KG1 (cell line): ENCODE measurements around the gene ZFAND3.

Source experiments
- DNase-seq: peaks from one replicate; lab custom pipeline; 2025; lab: John Stamatoyannopoulos, UW

Gene ZFAND3

DNA sequence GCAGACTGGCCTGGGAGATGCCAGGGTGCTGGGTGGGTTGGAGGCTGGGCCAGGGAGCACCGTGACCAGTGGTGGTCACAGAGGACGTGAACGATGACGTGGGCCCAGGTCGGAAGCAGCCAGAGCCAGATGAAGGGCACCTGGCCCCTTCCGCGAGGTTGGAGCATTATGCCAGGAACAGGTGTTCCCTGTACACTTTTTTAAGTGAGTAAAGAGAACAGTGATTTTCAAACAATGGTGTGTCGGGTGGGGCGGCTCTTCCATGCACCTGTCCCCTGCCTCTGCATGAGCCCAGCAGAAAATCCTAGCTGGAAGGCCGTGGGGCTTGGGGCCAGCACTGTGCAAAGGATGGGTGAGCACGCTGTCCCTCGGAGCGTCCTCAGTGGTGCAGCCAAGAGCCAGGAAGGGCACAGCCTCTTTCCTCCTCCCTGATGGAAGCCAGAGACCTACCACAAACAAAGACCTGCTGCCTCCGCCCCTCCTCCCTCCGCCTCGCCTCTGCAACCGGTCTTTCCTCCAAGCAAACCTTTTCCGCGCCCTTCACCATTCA lies 350.5 kb downstream of the ZFAND3 start:
- no peak for DNase-seq

DNA sequence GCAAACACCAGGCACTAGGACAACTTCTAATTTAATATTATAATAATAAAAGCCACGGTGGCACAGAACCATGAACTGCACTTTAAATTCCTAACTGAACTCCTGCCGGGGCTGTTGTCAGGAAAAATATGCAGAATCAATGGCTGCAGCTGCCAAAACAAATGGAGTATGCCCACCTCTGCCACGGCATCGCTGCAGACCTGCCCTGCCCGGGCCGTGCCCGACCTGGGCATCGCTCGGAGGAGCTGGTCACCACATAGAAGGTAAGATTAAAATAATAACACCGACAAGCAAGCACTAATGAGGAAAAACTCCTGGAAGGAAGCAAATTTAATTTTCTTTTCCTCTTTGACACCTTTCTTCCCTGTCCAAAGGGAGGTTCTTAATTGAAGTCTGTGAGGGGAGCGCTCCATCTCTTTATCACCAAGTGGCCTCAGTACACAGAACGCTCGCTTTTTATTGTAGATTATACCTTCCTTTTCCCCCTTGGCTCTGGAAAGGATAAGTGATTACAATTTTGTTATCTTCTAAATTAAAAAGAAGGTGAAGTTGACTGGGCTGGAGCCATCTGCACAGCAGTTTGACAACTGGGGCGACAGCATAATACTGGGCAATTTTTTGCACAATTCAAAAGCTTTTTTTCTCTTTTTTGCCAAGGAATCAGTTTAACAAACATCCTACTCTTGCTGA lies 351.3 kb downstream of the ZFAND3 start:
- no peak for DNase-seq

DNA sequence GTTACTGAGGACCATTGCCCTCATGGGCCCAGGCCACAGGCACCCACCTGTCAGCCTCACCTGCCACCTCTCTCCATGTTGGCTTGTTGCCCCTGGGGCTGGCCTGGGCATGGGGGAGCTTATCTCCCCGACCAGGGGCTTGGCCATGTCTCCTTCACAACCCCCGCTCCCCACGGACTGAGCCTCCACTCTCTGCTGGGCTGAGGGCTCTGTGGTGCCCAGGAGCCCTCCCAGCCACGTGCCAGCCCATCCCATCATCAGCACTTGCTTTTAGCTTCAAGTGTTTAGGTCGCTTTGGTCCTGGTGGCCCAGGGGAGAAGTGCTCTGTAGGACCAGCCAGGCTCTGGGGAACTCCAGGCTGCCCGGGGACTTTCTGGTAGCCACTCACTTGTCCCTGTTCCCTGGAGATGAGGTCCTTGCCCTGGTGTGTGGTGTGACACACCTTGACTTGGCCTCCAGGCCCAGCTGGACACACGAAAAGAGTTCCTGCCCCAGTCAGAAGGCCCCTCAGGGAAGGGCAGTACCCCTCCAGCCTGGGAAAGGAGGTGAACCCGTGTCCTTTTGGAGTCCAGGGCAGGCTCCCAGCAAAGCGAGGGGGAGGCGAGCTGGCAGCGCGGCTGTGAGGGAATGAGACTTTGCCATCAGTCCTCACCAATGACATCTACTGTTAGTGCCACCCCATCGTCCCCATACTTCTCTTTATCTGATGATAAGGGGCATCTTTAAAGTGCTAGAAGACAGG lies 352.6 kb downstream of the ZFAND3 start:
- no peak for DNase-seq

DNA sequence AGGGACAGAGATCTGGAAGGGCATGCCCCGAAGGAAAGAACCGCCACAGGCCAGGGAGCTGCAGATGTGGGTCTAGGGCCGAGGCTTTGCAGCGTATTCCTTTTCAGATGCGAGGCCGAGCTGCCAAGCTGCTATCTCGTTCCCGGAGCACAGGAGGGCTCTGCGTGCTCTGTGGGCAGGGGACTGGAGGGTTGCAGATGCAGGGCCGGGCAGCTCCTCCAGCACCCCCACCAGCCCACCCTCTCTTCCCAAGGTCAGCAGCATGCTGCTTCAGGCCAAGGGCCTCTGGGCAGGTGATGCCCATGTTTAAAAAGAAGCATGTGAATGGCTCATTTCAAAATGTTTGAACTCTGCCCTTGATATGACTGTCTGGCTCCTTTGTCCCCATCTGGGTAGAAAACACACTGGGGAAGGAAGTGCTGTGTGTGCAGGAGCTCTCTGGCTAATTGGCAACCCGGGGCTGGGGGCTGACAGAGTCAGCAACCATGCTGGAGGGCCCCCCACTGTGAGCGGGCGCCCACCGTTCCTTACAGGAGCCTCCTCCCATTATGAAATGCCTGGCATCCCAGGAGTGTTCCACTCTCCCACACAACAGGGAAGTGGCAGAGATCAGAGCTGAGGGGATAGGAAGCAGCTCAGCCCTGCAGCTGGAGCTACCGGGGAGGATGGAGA lies 353.3 kb downstream of the ZFAND3 start:
- DNase-seq: no peak

DNA sequence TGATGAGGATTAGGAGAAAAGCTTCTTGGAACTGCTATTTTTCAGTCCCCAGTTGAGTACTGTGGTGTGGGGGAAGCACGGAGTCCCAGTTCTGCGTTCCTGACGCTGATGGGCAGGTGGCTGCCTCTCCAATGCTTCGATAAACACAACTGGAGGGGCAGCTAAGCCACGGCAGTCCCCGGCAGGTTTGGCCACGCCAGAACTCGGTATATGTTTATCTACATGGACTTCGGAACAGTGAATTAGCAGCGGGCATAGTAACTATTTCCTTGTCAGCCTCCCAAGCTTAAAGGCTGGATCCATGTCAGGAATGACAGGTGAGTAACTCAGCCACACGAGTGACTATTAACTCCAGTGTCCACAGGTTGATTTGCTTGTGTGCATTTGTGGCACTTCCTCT lies 354.4 kb downstream of the ZFAND3 start:
- DNase-seq: no peak

DNA sequence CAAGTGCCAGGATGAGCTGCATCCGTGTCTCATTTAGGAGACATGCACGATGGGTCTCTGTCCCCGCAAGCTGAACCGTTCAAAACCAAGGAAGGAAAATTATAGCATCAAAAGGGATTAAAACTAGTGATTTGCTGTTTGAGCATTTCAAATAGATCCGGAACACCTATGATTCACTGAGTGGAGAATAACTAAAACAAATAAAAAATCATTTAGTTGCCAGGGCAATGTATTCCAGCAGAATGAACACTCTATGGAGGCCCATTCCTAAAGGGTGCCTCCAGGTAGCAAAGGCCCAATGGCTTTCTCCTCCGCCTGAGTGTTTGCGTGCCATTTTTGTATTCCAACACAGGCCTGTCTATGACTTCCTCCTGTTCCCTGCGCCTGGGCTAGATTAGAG lies 354.8 kb downstream of the ZFAND3 start:
- DNase-seq: no peak

DNA sequence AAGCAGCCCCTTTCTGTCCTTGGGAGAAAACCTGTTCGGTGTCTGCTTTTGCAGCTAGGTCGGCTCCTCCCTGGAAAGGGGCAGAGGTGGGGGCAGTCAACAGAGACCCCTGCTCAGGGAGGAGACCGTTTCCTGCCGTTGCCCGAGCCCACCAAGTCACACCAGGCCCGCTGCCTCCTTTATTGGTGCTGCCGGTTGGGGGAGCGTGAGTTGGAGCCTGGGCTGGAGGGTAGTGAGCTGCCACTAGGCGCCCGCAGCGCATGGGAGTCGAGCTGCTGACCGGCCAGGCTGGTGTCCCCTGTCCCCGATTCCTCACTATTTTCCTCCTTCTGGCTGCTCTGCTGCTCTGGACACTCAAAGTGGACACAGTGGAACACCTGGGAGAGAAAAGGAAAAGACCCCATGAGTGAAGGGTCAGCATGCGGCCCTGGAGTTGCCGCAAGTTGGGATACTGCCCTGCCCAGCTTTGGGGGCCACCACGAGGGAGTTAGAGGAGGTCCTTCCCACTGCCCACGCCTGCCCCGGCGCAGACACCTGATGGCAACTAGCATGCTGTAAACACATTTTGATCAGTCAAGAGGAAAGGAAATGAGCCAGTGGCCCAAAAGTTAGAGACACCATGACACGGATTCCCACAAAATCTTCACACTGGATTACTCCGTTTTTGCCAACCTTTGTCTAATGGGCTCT lies 355.4 kb downstream of the ZFAND3 start:
- DNase-seq: no peak

DNA sequence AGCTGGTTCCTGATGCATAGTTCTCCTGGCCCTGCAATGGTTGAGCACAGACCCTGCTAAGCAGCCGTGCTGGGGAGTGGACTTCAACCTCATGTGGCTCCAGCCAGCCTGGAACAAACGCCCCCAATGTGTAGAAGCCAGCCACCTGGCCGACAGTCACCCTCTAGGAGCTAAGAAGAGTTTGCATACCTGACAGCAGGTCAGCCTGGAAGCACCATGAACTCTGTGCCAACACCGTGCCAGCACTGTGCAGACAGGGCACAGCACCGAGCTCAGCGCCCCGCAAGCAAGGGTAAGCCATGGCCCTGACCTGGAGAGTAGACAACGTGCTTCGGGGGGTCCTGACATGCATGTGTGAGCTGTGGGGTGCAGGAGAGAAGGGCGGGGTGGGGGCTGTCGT lies 356.3 kb downstream of the ZFAND3 start:
- DNase-seq: no peak

DNA sequence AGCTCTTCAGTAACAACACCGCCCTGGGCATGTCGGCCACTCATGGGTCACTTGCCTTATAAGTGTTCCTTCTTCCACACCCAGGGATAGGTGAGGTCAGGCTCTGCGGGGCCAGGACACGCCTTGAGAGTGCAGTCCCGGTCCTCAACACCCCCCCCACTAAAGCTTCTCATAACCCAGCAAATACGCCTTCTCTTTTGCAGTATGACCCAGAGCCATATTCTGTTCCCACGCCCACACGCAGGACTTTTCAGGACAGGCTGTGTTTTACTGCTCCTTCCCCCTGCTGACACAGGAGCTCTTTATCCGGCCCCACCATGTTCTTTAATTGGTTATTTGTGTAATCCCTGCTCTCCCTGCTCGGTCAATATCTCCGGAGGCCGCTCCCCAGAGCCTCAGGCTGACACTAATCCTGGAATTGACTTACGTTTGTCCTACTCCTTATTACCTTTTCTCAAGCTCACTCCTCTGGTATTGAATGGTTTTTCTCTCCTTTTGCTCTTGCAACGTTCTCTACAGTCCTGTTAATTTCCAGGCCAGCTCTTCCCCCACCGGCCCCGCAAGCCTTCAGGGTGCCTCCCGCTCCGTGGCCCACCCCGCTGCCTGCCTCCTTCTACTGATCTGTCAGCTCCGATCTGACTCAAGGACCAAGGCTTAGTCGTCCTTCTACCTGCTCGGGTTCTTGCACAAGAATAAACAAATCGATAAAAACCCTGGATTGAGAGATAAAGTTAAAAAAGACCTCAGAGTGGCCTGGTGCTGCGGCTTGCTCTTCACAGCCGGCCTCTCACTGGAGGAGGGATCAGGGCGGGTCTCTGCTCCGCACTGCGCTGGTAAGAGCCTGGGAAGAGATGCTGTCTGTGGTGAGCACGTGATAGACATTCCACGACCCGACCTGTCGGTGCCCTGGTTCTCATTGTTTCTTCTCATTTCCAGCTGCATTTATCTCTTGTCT lies 357.5 kb downstream of the ZFAND3 start:
- no peak for DNase-seq

DNA sequence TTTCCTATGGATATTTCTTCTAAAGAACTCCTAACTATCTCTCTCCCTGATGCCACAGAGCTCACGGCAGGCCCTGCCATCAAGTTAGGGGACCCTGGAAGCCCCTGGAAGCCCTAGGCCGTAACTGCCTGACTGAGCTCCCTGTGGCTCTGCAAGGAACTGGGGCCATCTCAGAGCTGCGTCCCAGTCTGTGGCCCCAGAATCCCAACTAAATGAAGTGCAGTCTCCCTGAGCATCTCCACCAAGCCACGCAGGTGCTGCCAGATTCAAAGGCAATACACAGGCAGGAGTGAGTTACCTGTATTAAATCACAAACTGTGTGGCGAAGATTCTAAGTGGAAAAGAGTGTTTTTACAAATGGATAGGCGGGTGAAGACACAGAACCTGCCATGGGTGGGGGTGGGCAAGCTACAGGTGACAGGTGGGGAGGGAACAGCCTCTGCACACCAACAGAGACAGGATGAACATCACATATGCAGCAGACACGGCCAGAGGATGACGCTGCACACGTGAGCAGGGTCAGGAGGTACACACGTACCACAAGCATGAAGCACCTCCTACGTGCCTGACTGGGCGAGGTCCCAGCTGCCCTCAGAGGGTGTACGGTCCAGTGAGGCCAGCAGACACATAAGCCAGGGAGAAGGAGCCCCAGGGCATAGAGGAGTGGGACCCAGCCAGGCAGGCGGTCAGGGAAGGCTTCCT lies 358.5 kb downstream of the ZFAND3 start:
- DNase-seq: no peak

DNA sequence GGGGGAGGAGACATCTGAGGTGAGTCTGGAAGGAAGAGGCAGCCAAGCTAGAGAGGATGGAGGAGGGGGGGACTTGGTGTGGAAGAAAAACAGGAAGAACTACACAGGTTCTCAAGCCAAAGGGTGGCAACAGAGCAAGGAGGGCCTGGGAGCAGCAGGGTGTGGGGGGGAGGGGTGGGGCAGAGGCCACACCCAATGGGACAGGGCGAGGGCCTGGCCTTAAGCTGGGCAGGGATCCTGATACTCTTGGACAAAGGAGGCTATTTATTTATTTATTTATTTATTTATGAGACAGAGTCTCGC lies 359.0 kb downstream of the ZFAND3 start:
- no peak for DNase-seq

DNA sequence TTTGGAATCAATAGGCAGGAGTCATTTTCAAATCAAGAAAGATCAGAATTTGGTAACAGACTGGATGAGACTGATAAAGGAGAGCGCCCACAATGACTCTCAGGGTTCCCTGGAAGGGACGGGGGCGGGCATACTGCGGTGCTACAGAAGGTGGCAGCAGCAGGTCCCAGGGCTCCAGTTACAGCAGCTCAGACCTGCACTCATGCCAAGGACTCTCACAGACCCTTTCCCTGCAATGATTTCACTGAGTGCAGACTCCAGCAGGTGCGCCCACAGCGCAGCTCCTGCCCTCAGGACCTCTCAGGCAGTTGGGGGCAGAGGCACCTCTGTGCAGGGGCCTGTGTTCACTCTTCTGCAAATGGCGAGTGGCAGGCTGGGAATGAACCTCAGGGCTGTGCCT lies 359.8 kb downstream of the ZFAND3 start:
- DNase-seq: no peak

DNA sequence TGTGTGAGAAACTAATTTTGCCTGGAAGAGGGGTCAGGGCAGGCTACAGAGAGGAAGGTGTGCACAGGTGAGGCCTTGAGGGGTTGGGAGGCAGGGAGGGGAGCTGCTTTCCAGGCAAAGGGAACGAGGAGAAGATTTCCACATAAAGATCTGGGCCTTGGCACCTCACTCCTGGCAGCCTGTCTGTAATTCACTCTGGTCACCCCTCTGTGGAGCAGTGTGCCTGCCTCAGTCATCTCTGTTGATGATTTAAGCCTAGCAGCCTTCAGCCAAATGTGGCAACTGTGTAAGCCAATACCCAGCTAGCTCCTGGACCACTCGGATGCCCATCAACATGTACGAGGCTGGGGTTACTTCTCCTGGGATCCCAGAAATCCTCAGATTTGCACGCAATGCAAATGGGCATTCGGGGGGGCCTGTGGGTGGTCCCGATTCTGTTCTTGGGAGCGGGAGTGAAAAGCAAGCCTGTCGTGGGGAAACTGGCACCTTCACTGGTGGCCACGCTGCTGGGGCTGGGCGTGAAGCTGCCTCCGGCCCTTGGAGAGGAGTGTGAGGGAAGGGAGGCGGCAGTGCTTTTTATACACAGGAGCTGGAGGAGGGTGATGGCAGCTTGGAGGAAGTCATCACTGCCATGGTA lies 360.4 kb downstream of the ZFAND3 start:
- no peak for DNase-seq

DNA sequence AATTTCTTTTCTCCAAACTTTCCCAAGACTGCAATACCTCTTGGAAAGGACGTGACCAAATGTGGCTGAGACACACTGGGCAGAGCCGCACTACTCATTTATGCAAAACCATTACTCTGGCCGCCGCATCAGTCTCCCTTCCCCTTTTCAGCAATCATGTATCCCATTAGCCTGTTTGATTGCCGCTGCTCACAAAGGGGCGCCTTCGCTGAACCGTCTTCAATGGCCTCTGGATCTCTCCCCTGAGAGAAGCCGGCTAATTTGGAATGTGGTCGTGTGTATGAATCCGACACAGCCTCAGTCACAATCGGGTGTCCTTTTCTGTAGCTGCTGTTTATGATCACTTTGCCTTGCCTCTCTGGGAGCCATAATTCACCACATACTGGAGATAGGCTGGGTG lies 361.1 kb downstream of the ZFAND3 start:
- no peak for DNase-seq

DNA sequence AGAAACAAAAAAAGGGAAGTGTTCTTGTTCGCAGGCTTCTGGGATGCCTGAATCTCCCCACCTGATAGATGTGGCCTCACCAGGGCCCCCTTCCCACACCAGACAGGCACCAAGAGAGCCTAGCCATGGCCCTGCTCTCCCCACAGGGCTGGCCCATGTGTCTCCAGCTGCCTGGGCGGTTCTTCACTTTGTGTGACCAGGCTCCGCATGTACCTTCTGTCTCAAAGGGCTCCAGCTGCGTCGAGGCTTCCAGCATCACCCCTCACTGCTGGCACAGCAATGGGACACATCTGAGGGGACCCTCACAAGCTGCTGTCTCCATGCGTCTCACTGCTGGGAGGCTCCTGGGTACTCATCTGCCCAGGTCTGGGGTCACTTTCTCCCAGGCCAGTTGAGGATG lies 362.9 kb downstream of the ZFAND3 start:
- no peak for DNase-seq

DNA sequence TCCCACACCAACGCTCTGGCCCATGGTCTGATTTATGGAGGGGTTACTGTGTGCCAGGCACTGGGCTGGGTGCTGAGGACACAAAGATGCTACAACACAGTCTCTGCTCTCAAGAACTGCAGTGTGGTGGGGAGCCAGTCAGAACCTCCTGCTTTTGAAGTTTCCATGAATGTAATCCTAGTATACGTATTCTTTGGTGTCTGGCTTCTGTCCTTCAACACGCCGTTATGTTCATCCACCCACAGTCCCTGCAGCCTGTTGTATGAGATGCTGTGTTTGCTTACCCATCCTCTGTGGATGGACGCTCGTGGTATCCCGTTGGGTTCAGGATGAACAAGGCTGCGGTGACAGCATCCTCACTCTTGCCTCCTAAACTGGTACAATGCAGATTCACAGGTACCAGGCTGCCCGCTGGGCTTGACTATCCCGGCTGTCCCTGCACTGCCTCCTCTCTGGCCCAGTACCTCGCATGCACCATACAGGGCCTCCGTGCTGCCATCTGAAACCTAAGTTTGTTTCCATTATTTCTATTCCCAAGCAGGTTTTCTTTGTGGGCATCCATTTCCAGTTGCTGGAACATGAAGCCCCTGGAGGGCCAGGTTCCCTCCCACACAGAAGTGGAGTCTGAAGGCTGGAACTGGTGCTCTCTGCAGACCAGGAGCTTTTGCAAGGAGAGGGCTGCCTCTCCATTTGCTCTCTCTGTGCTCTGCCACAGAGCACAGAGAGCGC lies 364.5 kb downstream of the ZFAND3 start:
- DNase-seq: no peak

DNA sequence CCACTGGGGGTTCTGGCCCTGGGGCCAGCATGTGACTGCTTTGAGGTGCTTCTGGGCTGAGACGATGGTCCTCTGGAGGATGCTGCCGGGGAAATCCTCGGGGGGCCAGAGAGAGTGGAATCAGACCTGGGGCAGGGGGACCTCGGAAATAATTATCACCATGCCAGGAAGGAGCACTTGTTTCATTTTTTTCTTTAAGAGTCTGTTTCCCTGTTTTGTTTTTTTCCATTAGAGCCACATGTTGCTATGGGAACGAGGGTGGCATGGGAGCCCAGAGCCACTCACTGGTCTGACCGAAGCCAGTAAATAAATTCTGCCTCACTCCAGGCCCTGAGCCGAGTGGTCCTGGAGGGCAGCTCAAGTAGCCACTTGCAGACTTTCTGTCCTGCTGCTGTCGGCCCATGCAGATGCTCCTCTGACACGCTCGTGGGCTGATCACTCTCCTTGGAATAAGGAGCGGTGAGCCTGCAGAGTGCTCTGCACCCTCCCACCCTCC lies 365.1 kb downstream of the ZFAND3 start:
- no peak for DNase-seq

DNA sequence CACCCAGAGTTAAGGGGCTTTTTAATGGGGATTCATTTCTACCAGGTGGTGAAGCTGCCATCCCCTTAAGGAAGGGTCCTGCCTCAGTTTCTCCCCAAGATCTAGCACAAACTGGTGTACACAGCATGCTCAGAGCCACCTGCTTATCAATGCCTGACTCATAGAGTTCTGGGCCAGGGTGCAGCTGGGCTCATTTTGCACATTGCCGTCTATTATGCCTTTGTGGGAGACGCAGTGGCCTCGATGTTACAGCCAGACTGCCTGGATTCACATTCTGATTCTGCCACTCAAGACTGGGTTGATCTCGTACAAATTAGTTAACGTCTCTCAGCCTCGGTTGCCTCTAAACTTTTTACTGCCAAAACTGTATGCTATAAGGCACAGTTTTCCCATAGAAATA lies 365.7 kb downstream of the ZFAND3 start:
- no peak for DNase-seq

DNA sequence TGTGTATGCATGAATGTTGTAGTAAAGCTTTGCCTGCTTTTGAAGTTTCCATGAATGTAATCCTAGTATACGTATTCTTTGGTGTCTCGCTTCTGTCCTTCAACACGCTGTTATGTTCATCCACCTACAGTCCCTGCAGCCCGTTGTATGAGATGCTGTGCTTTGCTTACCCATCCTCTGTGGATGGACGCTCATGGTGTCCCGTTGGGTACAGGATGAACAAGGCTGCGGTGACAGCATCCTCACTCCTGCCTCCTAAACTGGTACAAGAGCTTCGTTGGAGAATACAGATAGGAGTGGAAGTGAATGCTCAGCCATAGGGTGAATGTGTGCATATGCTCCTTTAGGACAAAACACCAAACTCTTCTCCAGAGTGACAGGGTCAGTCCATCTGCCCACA lies 366.2 kb downstream of the ZFAND3 start:
- DNase-seq: no peak
